ENCODE measurements around the gene C8G. TPM values are rescaled to one million over a fixed set of nuclear protein-coding genes. Genes with fewer than 3 reads are reported as not detected.

The C8G gene
- total RNA-seq, 6 donors from 2014 or later, result 1.8 to 4.4 (median 2.1) TPM; not detected in 3

- TF ChIP-seq POLR2A (IDR thresholded peaks at IDR 0.05), result no peak
- no peak for TF ChIP-seq CTCF (IDR thresholded peaks at IDR 0.05)
- no peak for TF ChIP-seq POLR2AphosphoS5 (IDR thresholded peaks at IDR 0.05)
- TF ChIP-seq EP300 (IDR thresholded peaks at IDR 0.05), result no peak
- no peak for ATAC-seq (ENCODE audit: low FRiP score in 2 of 2)
- no peak overlapping the region for H3K4me3 ChIP-seq
- WGBS, 2 donors, result 95 to 96% methylated on average over 4 of the region's 4 CpGs
- H3K27ac ChIP-seq, result no peak overlapping the region
- DNase-seq, result no peak
- H3K4me1 ChIP-seq, result peaks cover 22 to 36% (median 23%) of the 10 kb centered on the region in 4 donors
- H3K9me3 ChIP-seq, result no peaks in the 10 kb centered on the region
- peaks cover 0 to 18% (median 13%) of the 10 kb centered on the region in 4 donors for H3K27me3 ChIP-seq
- peaks cover 0 to 2% (median under 1%) of the 10 kb centered on the region in 4 donors for H3K36me3 ChIP-seq
These were observed 43.8 kb downstream of the C8G start for GRCh38 chr9:136988872-136989271.

- H3K27me3 ChIP-seq, result peaks cover 0 to 6% (median 5%) of the 10 kb centered on the region in 4 donors
- TF ChIP-seq CTCF (IDR thresholded peaks at IDR 0.05) (no peak), EP300 (IDR thresholded peaks at IDR 0.05) (no peak), POLR2A (IDR thresholded peaks at IDR 0.05) (no peak), POLR2AphosphoS5 (IDR thresholded peaks at IDR 0.05) (no peak)
- no peak overlapping the region for H3K4me3 ChIP-seq
- H3K4me1 ChIP-seq, result peaks cover 31 to 45% (median 33%) of the 10 kb centered on the region in 4 donors
- H3K9me3 ChIP-seq, result no peaks in the 10 kb centered on the region
- ATAC-seq (ENCODE audit: low FRiP score in 2 of 2) (no peak), DNase-seq (no peak)
- H3K27ac ChIP-seq, result peak overlapping the region in 2 of 4 donors; percentile 2 to 92
- H3K36me3 ChIP-seq, result peaks cover 0 to 12% (median 5%) of the 10 kb centered on the region in 4 donors
- WGBS, 2 donors, result 61 to 80% methylated on average over 7 to 10 of the region's 10 CpGs
These were observed 45.3 kb downstream of the C8G start for GRCh38 chr9:136990242-136990911.

- Histone ChIP-seq H3K9me3 (no peaks in the 10 kb centered on the region), H3K36me3 (peaks cover 0 to 12% (median 5%) of the 10 kb centered on the region in 4 donors), H3K27me3 (no peaks in the 10 kb centered on the region), H3K4me1 (peaks cover 46 to 60% (median 49%) of the 10 kb centered on the region in 4 donors), H3K27ac (peak within 1 kb of the TSS; percentile 83 to 93 (median 88)), H3K4me3 (peak within 1 kb of the TSS; percentile 69 to 90 (median 83))
- 0 to 1% methylated on average over 3 to 32 of the region's 92 CpGs for WGBS, 2 donors
- DNase-seq (peak; percentile 96 to 99), ATAC-seq (ENCODE audit: low FRiP score in 2 of 2) (peak; percentile 92 to 96)
- TF ChIP-seq POLR2A (IDR thresholded peaks at IDR 0.05) (peak in 2 of 4 donors; percentile 29 to 65), CTCF (IDR thresholded peaks at IDR 0.05) (peak in 3 of 6 experiments; percentile 16 to 37 (median 31)), EP300 (IDR thresholded peaks at IDR 0.05) (no peak), POLR2AphosphoS5 (IDR thresholded peaks at IDR 0.05) (peak; percentile 19 to 28)
These were observed 47.2 kb downstream of the C8G start, which contains the start of gene PAXX for GRCh38 chr9:136991993-136992818. TSS of gene PAXX (plus strand) at chr9:136992422. CDS start at chr9:136992444, 22 bp downstream.

GRCh38 chr9:136992819-136993369 lies 47.9 kb downstream of the C8G start:
- H3K27me3 ChIP-seq, result no peaks in the 10 kb centered on the region
- H3K36me3 ChIP-seq, result peaks cover 0 to 12% (median 5%) of the 10 kb centered on the region in 4 donors
- no peaks in the 10 kb centered on the region for H3K9me3 ChIP-seq
- DNase-seq (no peak), ATAC-seq (ENCODE audit: low FRiP score in 2 of 2) (no peak)
- H3K27ac ChIP-seq, result peak overlapping the region; percentile 83 to 93 (median 88)
- H3K4me1 ChIP-seq, result peaks cover 51 to 66% (median 55%) of the 10 kb centered on the region in 4 donors
- WGBS, 2 donors, result 62 to 89% methylated on average over 5 to 12 of the region's 18 CpGs
- TF ChIP-seq EP300 (IDR thresholded peaks at IDR 0.05), result no peak
- TF ChIP-seq POLR2AphosphoS5 (IDR thresholded peaks at IDR 0.05), result no peak
- no peak for TF ChIP-seq POLR2A (IDR thresholded peaks at IDR 0.05)
- no peak for TF ChIP-seq CTCF (IDR thresholded peaks at IDR 0.05)
- H3K4me3 ChIP-seq, result peak overlapping the region; percentile 69 to 90 (median 83)

Measured in upper lobe of left lung (tissue), 6 donors.